ENCODE data around the gene KCND3.

DNA sequence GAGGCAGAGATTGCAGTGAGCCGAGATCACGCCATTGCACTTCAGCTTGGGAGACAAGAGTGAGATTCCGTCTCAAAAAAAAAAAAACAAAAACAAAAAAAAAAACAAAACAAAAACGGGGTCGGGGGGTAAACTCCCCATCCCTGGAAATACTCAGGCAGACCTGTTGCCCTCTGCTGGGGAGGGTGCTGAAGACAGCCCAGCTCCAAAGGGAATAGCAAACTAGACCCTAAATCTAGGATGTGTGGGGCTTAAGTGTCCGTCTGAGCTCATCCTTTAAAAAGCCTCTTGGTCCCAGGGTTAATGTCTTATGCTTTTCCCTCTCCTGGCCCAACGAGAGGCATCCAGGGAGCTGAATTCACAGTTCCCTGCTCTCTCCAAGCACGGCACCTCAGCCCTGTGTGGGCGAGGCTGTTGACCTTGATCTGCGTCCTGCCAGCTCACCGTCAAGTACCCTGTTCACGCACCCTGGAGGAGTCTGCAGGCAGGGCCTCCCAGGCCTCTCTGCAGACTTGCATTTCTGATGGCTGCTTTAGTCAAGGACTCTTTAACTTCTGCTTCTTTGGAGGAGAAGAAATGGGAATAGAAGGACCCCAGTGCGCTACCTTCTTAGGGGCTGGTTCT, 22.3 kb downstream of the KCND3 start:
- TF ChIP-seq EP300 (IDR thresholded peaks at IDR 0.05; ENCODE audit: low read depth) = no peak
- TF ChIP-seq, protein P1, sequence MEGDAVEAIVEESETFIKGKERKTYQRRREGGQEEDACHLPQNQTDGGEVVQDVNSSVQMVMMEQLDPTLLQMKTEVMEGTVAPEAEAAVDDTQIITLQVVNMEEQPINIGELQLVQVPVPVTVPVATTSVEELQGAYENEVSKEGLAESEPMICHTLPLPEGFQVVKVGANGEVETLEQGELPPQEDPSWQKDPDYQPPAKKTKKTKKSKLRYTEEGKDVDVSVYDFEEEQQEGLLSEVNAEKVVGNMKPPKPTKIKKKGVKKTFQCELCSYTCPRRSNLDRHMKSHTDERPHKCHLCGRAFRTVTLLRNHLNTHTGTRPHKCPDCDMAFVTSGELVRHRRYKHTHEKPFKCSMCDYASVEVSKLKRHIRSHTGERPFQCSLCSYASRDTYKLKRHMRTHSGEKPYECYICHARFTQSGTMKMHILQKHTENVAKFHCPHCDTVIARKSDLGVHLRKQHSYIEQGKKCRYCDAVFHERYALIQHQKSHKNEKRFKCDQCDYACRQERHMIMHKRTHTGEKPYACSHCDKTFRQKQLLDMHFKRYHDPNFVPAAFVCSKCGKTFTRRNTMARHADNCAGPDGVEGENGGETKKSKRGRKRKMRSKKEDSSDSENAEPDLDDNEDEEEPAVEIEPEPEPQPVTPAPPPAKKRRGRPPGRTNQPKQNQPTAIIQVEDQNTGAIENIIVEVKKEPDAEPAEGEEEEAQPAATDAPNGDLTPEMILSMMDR (IDR thresholded peaks at IDR 0.05) = no peak
- TF ChIP-seq POLR2A (IDR thresholded peaks at IDR 0.05) = no peak
- TF ChIP-seq POLR2AphosphoS5 (IDR thresholded peaks at IDR 0.05) = no peak
